HG03064 (cell line): Measurements from ENCODE around the gene SLC12A1.

Experiments used
- ATAC-seq: cut with Tn5 transposase; IDR thresholded peaks from one replicate; pipeline ENCODE4 v1.9.1; 2021; ENCODE audit warnings: low read depth; ENCODE audit not compliant: unreplicated experiment

Gene SLC12A1

DNA sequence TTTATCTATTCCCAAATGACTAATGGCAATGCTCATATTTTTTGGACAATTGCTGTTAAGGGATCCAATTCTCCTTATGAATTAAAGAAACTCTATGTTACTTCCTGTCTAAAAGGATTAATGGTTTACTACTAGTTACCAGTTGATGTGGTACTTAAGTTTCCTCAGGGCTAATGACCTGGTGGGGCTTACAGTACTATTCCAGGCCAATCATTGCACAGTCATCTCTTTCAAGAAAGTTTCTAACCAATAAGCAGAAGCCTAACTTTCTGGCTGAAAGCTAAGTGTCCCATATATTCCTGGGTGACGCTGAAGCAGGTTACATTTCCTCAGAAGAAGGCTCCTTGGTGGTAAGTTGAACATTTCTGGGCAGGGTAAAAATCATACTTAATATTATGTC is at the start of gene SLC12A1:
Gene SLC12A1, plus strand, starts transcription at position 322 of the 400 bp plus-strand sequence. CDS start 1,418 bp downstream, outside the sequence.
- no peak for ATAC-seq

DNA sequence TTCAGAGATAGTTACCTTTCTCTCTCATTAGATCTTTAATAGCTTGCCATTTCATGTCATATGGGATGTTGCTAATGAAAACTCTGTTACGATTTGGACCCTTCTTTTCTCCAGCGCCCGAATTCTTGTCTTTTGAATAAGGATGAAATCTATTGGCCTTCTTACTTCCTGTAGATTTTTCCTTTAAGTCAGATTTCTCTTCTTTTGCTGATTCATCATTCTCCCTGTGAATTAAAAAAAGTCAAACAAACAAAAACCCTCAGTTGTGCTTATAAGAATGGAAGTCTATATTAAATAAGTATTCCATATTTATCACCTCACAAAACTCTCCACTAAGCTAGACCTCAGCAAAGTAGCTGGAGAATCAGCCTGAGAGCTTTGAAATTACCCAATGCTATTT is 37.5 kb upstream of the SLC12A1 start:
- no peak for ATAC-seq

DNA sequence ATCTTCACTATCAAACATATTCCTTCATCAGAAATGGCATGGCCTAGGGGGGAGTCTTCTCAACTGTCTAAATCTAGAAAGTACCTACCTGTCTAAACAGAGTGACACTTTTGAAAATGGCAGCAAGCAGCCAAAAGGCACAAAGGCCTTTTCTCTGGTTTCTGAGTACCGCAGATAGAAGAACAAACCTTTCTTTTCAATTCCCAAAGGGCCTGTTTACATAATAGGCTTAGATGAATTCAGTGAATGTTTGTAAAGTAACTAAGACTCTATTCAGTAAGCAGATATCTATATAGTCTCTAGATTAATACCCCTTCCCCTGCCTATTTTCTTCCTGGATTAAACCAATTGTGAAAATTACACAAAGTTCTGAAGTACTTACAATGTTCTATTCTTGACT is 35.1 kb upstream of the SLC12A1 start:
- ATAC-seq = no peak

DNA sequence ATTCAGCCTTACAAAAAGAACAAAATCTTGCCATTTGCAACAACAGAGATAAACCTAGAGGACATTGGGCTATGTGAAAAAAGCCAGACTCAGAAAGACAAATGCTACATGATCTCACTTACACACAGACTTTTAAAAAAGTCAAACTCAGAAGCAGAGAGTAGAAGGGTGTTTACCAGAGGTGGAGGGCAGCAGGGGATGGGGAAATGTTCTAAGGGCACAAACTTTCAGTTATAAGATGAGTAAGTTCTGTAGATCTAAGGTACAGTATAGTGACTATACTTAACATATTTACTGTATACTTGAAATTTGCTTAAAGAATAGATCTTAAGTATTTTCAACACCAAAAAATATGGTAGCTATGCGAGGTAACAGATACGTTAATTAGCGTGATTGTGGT is 31.0 kb upstream of the SLC12A1 start:
- no peak for ATAC-seq

DNA sequence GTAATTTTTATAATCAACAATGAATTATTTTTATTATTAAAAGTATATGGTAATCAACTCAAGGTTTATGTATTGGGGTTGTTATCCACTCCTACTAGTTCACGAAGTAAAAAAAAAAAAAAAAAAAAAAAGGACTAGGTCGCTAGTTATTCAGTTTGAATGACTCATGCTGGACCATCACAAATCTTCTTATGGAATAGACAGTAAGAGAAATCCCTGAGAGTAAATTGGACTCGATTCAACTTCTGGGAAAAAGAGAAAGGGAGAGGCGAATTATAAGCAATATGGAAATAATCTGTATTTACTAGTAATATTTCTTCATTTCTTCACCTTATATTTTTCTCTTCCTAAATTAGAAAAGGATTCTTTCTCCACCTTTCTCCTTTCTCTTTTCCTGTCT is 30.0 kb upstream of the SLC12A1 start:
- ATAC-seq = no peak

DNA sequence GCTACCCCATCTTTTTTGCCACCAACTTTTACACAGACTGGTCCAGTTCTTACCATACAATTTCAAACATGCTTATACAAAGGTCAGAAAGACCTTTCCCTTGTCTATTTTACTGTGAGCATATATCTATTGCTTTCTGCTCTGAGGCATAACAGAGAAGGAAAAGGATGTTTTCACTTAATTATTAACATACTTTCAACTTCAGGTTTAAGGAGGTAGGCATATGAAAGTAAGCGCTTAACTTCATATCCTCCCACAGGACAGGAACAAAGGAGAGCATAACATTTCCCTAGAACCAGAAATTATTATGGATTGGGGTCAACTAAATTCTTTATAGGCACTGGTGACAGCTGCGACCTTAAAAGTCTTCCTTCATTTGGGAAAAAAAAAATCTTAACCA is 29.1 kb upstream of the SLC12A1 start:
- no peak for ATAC-seq

DNA sequence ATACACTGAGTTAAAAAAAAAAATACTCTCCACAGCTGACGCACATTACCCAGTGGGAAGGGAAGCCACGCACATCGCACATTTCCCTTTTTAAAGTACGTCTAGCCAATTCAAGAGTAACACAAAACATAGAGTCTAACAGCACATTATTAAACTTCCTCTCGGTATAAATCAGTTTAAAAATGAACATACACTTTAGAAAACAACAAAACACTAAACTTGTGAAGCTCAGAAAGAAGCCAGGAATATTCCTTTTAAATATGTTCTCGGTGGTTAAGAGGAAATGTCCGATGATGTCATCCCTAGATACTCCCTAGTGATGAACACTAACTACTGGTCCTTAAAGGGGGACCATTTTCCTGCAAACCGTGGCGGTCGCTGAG is 28.7 kb upstream of the SLC12A1 start:
- peak; percentile 60 for ATAC-seq

DNA sequence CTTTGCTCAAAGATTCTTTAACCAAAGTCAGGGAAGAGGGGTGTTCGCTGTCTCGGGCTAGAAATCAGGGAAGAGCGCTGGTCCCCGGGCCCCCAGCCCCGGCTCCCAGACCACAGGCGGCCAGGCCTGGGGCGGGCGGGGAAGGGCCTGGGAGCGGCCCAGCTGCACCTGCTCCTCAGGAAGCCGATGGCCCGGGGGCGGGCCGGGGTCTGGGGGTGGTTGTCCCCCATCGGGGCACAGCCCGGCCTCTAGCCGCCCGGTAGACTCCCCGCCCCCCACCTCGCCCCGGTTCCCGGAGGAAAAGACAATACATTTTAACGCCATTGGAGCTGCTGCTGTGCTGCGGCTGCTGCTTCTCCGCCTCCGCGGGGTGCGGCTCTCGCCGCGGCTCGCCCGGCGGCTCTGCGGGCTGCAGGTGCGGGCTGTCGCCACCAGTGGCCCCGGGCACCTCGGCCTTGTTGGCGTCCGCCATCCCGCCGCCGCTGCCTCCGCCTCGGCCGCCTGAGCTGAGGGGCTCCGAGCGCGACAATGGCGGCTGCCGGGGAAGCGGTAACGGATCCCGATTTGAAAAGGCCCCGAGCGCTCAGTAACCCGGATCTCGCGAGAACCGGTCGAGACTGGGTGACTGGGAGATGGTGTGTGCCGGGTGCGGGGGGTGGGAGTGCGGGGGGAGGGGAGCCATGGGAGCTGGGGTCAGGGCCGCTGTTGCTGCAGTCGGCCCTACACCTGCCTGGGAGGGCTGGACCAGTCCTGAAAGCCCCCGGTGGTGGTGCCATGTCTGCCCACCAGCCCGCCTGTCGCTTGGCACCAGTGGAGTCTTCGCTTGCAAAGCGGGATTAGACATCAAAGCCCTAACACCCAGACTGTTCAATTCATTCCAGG is 28.1 kb upstream of the SLC12A1 start, which contains the start of gene MYEF2:
Gene MYEF2, minus strand, starts transcription at position 530 of the 882 bp plus-strand sequence. Its CDS starts 58 bp downstream, at position 472.
- ATAC-seq = peak; percentile 70

DNA sequence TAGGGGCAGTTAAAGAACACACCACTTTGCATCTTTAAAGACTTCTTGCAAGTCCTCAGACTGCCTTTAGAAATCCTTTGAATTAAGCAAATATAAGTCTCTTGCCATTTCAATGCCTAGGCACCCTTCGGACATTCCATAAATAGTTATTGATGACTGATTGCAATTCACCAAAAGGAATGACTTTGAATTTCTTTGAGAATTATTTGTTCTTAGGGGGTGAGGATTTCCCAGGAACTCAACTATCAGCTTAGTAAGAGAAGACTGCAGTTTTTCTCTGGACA is 27.5 kb upstream of the SLC12A1 start:
- ATAC-seq = no peak

DNA sequence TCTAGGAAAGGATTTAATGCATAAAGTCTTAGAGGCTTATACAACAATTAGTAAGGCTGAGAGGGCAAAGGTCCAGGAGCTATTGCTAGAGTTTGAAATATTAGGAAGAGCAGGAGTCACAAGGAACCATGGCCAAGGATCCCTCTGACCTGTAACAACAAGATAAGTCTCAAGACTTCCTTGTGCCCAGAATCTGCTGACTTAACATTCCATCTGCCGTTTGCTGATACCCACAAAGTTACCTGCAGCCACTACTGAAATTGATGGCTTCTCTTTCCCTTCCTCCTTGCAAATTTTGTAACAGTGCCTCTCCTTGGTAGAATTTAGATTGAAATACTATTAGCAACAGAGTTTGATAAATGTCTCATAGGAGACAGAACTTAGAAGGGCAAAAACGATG is 23.4 kb upstream of the SLC12A1 start:
- no peak for ATAC-seq

DNA sequence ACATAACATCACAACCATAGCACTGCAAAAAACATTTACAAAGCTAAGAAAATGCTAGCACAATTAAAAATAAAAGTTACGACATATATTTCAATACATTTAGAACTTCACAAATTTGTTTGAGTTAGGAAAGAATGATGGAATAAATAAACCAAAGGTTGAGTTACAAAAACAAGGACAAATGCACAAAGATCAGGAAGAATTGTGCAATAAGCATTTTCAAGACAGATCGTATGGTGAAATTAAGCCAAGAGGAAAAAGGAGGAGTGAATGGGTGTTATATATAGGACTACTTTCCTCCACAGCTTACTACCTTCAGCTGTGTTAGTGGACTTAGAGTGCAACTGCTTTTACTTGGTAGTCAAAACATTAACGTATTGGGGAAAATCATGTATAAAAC is 20.6 kb upstream of the SLC12A1 start:
- no peak for ATAC-seq

DNA sequence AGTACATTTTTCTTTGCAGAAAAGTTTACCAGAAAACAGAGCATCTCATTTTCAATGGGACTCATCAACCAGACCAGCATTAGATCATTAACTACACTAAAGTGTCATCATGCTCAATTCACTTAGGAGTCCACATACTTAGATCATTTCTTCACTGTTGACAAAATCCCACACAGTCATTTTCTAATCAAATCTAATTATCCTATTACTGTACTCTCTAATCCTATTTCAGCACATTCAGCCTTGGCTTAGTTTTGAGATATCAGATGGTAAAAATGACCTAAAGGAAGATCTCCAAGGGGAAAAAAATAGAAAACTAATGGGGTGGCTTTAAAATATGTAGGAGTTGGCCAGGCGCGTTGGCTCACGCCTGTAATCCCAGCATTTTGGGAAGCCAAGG is 19.8 kb upstream of the SLC12A1 start:
- no peak for ATAC-seq

DNA sequence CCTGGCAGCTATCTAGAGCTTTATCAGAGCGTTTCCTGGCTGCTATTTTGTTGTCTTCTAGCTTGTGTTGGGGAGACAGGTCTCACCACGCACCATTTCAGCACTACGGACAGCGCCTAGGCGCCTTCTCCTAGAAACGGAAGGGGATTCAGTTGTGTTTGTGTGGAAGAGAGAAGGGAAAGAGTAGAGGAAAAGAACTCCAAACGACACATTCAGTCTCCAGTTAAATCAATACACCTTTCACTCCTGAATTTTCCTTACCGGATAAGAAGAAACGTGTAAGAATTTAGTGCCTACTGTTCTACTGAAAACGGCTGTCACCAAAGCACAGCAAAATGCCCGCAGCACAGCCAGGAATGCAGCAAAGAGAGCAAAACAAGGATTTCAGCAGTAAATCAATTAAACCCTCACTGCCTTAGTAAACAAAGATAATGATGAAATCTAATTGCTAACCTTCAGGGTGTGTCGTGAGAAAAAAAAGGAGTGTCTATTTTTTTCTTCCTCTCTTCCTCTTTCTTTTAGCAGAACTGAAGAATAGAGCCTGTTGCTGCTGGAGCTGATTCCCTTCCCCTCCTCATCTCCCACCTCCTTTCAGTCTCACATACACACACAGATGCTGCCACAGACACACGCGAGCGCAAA is 15.0 kb upstream of the SLC12A1 start:
- ATAC-seq = no peak

DNA sequence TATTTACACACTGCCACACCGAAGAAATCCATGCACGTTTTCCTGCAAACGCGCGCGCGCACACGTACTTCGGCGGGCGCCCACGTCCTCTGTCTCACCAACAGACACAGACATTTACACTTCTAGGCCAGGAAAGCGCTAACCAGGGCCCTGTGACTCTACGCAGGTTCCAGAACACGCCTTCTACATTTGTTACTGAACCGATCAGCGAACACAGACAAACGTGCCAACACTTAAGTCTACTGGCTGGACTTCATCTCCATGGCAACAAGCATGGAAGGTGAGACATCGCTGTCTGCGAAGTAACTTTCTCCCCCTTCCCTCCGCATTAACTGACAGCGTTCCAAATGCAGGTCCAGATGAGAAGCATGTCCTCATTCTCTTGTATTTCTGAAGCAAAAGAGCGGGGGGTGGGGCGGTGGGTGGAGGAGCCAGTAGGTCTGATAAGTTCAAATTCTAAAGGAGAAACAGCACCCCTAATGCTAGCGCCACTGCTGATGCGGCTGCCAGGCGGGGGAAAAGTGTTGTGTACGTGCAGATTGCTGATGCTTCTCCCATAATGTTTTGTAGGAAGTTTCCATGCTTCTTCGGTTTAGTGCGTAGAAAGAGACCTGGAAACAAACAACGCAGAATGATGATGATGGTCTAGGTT is 14.4 kb upstream of the SLC12A1 start, which contains the start of gene CTXN2:
Gene CTXN2, plus strand, starts transcription at position 92 of the 652 bp plus-strand sequence. CDS start 9,636 bp downstream, outside the sequence.
- no peak for ATAC-seq

DNA sequence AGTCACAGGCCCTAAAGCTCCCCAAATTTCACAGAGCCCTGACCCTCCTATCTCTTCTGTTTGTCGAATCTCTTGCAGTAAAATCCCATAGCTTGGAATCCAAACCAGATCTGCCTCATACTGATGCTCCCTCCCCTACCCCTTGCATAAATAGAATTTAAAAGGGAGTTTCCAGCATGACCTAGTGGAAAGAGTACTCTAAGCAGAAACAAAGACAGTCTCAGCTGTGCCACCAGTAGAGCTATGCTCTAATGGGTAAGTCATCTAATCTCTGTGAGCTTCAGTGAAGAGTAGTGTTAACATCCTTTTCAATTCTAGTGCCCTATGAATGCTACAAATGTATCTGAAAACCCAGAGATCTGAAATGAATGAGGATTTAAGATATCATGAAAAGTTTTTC is 4.0 kb upstream of the SLC12A1 start:
- ATAC-seq = no peak

DNA sequence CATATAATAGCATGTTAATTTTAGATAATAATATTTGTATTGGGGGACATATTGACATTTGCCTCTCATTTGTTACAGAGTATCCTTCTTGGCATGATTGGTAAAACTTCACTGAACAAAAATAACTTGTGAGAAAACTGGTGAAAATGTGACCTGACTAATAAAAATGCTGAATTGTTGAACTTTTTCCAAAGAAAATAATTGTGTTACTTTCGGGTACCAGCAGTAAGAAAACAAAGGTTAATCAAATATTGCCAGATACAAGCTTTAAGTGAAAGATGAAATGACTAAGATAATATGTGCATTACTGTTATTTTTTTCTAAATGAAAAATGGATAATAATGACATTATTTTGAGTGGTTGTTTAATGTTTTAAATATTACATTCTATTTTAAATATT is 15.2 kb downstream of the SLC12A1 start:
- ATAC-seq = no peak

DNA sequence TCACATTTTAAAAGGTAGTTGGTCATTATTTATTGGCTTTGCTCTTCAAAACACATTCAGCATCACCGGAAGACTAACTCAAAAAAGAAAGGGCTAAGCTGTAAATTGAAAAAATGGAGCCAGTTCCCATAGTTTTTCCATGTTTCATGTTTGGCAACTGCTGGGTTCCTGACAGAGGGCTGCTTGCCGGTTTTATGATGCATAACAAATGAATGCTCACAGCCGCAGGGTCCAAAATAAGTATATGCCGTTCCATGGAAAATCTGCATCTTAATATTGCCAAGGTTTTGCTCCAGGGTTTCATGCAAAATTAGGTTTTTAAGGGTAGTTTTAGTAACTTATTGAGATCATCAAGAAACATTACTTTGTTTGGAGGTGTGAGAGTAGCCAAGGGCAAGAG is 15.8 kb downstream of the SLC12A1 start:
- ATAC-seq = no peak

DNA sequence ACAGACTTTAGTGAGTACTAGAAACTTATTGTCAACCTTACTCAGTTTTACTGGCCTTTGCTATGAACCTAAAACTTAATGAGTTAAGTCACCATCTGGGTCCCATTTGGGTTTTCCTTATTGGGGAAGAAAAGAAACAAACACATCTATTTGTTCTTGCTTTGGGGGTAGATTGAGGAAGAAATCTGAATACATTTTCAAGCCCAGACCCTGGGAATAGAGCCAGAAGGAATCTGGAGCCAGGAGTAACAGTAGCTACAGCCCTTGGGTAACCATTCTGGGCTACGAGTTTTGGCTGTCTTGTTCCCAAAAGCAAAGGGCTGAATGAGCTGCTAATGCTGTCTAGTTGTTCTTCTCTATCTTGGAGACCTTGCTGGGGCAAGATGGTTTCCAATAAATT is 16.5 kb downstream of the SLC12A1 start:
- no peak for ATAC-seq

DNA sequence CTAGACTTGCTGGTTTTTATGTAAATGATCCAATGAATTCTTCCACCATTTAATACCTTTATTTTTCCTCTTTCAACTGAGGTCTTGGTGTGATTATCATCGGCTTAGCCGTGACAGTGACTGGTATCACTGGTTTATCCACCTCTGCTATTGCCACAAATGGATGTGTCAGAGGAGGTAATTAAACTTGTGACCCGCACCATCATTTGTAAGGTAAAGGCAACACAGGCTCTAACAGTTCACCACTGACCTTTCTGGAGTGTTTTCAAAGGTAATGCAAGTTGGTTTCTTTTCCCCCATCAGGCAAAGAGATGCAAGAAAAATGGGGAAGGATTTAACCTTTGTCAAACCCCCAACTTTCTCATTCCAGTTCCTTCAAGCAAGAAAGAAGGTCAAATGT is 19.7 kb downstream of the SLC12A1 start:
- ATAC-seq = no peak

DNA sequence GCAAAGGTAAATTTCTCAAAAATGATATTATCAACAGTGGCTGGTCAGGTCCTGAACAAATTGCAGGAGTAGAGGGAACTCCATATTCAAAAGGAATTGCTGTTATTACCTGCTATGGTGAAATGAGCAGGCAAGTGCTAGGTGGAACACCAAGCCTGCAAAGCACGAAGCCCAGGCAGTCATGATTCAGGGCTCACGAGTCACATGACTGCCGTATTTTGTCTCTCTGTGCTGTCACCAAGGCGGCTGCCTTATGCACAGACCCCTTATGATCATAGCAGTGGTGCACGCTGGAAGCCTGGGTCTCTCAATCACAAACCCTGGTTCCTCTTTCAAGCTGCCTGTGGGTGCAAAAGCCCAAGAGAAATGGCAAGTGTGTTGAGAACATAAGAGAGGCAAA is 24.4 kb downstream of the SLC12A1 start:
- ATAC-seq = no peak

DNA sequence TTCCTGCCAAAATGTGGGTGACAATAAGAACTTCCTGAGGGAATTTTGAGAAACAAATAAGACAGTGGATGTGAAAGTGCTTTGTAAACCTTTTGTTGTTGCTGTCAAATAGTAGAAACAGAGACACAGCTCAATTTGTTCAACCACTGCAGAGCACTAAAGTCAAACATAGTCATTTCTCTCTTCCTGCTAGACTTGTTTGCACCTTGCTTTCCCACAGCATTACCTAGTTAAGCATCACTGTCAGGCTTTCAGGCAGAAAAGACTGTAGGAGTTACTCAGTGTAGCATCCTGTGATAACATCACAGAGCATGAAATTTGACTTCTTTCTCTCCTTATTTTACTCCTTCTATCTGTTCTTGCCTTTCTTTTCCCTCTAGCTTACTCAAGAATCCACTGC is 27.1 kb downstream of the SLC12A1 start:
- ATAC-seq = no peak

DNA sequence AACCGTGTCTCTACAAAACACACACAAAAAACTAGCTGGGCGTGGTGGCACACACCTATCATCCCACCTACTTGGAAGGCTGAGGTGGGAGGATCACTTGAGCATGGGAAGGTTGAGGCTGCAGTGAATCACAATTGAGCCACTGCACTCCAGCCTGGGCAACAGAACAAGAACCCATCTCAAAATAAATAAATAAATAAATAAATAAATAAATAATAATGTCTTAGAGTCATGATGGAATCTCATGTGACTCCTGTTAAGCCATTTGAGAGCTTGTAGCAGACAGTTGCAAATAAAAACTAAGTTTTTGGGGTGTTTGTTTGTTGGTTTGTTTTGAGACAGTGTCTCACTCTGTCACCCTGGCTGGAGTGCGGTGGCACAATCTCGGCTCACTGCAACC is 33.2 kb downstream of the SLC12A1 start:
- ATAC-seq = no peak
